HG03175 (cell line): ENCODE measurements around the gene BATF.
A peak's percentile ranks its signal among the peaks of the same experiment; 100 is the strongest.

Experiments used
- ATAC-seq: cut with Tn5 transposase; IDR thresholded peaks from one replicate; pipeline ENCODE4 v1.9.1; 2021; ENCODE audit warnings: mild to moderate bottlenecking, moderate library complexity; ENCODE audit not compliant: unreplicated experiment

Gene BATF

DNA sequence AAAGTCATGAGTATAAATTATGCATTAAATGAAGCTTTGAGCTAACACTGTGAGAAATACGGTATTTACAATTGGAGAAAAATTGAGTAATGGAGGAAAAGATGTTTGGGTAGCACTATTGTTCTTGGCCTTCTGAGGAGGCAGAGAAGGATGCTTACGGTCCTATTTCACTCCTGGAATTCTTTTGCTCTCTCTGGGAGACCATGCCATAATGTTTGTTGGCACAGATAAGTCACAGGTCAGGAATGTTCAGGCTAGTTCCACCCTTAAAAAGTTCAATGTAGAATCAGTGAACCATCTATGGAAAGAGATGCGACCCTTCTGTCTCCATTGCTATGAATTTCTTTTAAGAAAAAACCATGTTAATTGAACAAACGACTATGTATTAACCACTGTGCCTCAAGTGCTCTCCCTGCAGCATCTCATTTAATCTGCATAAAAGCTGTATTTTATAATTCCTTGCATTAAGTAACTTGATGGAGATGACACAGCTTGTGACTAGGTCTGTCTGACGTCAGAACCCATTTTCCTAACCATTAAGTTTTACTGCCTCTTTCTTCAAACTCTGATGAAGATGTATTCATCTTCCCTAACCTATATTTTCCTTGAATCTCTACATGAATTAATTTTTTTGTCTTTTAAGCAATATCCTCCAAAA, 9.5 kb downstream of the BATF start:
- no peak for ATAC-seq

DNA sequence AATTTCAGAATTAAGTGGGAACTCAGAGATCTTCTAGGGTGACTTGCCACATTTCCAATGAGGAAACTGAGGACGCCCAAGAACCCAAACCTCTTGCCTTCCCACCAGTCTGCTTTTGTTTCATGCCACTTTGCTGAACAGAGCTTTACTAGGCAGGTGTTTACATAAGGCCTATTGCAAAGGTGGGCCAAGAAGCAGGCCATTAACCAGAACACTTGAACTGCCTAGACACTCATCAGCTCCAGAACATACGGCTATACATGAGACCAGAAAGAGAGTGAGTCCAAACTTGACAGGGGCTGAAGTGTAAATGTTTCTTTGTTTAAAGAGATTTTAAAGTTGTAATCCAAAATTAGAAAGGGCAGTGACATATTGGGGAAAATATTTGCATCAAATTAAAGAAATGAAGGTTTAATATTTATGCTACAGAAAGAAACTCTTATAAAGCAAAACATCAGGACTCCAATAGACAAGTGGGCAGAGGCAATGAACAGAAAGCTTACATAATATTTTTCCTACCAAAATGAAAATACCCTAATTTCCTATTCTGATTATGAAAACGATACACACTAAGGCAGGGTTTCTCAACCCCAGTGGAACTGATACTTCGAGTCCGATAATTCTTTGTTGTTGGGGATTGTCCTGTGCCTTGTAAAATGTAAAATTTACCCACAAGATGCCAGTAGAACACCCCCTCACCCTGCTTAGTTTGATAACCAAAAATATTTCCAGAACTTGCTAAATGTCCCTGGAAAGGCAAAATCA, 11.7 kb downstream of the BATF start:
- ATAC-seq: no peak

GRCh38 chr14:75535164-75535898, 13.1 kb downstream of the BATF start:
- ATAC-seq: no peak

DNA sequence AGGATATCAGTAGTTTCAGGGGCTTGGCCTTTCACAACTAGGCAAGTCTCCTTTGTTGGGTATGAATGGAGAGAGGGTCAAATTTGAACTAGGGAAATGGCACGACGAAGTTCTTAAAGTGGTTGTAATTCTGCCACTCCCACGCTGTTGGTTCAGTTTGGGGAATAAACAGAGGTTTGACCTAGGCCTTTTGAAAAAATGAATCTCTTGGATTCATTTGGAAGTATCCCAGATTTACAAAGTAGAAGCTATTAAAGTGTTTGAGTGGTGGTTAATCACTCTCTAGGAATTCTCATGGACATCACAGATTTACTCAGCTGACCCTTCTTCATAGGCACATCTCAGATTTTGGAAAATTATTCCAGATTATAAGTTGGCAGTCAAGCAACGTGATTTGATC, 14.8 kb downstream of the BATF start:
- no peak for ATAC-seq

- no peak for ATAC-seq
Measured at GRCh38 chr14:75539162-75539560, 16.9 kb downstream of the BATF start.

- ATAC-seq: peak; percentile 77
Measured at GRCh38 chr14:75539561-75540478, 17.6 kb downstream of the BATF start.

DNA sequence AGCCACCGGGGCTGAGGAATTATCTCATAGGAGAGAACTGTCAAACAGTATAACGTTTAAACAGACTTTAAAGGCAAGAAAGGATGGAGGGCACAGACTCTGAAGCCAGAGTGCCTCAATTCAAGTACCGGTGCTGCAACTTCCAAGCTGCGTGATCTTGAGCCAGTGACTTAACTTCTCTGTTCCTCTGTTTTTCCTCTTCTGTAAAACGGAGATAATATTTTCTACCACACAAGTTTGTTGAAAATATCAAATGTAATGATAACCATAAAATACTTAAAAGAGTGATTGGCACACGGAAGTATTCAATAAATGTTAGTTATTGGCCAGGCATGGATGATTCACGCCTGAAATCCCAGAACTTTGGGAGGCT, 18.2 kb downstream of the BATF start:
- ATAC-seq: no peak

DNA sequence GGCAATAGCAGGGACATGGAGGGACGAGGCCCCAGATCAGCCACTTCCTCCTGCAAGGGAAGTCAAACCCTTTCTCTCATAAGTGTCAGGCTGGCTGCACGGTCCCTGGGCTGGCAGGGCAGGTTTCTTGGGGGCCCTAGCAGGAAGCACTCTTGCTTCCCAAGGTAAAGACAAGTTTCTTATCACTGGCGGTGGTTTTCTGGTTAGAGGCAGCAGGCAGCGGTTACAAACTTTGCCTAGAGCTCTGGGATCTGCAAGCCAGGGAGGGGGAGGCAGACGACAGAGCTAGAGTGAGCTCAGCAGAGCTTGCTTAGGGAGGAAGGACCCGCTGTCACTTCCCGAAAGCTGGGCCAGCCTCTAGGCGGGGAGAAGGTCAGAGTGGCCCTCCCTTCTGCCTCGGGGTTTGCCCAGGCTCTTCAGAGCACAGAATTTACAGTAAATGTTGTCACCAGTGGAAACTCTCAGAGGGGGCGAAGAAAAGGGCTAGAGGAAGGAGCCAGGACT, 20.4 kb downstream of the BATF start:
- ATAC-seq: peak; percentile 51

DNA sequence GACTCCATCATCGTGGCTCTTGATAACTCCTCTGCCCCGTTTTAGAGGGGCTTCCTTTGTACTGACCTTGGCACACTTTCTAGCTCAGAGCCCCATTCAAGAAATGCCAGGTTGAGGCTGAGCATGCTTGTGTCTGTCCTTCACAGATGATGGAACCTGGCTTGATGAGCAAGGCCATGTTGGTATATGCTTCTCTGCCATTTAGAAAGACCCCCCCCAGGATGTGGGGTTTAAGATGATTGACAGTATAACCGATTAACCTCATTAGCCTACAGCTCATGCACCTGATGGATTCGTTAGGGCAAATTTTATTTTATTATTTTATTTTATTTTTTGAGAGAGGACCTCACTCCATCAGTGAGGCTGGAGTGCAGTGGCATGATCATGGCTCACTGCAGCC, 21.0 kb downstream of the BATF start:
- peak; percentile 11 for ATAC-seq

DNA sequence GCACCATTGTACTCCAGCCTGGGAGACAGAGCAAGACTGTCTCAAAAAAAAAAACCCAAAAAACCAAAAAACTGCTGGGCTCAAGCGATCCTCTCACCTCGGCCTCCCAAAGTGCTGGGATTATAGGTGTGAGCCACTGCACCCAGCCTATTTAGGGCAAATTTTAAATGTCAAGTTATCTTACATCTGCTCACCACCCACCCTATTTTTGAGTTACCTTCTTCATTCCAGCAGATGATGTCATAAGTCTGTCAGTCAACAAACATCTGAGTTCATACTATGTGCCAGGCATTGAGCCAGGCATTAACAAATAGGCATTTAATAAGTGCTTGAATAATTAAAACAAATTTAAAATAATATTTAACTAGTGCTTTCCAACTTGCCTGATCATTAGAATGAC, 21.5 kb downstream of the BATF start:
- no peak for ATAC-seq

DNA sequence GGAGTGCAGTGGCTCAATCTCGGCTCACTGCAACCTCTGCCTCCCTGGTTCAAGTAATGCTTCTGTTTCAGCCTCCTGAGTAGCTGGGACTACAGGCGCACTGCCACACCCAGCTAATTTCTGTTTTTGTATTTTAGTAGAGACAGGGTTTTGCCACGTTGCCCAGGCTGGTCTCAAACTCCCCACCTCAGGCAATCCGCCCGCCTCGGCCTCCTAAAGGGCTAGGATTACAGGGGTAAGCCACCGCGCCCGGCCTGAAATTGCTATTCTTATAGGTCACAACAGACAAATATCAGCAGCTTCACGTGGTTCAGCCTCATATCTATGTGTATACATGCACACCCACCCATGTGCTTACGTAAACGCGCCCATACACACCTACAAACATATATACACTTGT, 23.6 kb downstream of the BATF start:
- ATAC-seq: no peak

- no peak for ATAC-seq
Measured at GRCh38 chr14:75547552-75548250, 25.4 kb downstream of the BATF start.

DNA sequence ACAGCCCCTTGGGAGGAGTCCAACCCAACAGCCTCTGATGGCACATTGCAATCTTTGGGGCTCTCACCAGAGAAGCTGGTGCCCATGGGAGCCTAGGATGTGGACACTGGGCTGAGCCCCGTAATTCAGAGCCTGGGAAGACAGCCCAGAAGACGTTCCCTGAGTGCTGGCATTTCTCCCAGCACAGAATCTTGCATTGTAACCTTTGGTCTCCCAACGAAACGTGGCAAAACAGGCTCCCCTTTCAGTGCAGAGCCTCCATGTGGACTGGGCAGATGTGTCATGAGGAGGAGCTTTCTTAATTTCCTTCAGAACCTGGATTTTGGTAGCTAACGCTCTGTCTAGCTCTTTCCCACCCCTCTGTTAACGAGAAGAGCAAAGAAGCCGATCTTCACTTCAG, 26.3 kb downstream of the BATF start:
- ATAC-seq: no peak

DNA sequence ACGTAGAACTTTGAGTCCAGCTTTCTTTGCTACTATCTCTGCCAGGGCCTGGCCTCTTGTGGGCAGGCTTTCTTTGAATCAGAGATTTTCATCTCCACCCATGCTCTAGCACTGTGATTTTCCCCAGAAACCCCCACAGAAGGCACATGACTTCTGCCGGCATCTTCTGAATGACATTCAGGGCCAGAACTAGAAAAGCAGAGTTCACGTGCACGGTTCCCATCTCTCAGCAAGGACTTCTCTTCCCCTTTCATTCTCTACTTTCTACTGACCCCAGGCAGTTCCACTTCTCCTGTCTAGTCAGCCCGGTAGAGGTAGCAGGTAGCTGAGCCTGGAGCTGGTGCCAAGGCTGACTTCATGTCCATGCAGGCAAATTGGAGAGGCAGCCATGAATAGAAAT, 26.9 kb downstream of the BATF start:
- peak; percentile 54 for ATAC-seq

DNA sequence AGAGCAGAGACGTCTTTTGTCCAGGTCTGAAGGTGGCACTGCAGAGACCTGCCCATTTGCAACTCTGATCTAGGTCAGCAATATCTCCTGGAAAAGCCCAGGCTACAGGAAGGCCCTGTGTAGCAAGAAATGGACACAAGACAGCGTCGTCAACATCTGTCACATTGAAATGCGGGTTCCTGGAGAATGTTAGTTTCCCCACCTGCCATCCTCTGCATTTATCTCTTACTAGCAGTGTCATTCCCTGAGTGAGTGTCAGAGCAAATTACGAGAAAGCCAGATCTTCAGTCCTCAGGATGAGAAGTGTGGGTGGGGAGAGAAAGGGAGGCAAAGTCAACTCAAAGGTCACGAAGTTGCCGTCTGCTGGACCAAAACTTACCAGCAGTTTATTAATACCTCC, 28.8 kb downstream of the BATF start:
- ATAC-seq: no peak

- ATAC-seq: no peak
Measured at GRCh38 chr14:75553157-75553556, 30.9 kb downstream of the BATF start.

- ATAC-seq: no peak
Measured at GRCh38 chr14:75553761-75554364, 31.6 kb downstream of the BATF start.

DNA sequence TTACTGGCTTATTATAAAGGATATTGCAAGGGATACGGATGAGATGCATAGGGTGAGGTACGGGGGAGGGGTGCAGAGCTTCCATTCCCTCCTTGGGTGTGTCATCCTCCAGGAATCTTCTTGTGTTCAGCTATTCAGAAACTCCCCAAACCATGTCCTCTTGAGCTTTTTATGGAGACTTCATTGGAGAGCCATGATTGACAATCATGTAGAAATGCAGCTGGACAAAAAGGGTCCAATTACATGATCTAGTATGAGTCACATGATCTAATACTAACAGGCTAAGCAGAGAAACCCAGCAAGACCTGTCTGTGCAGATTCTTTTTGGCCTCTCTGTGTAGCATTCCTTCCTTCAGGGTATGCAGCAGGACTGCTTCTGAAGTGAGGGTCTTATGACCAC, 32.2 kb downstream of the BATF start:
- ATAC-seq: no peak

GRCh38 chr14:75558440-75558839, 36.2 kb downstream of the BATF start:
- ATAC-seq: no peak

GRCh38 chr14:75559045-75559444, 36.8 kb downstream of the BATF start:
- ATAC-seq: no peak
